GM23338 (cell line): Measurements from ENCODE around the gene TAF11L13.
"Not testable (repeated sequence)": the region's sequence is repeated elsewhere in the genome, so short reads cannot be mapped to it uniquely, and the experiment has no call there.

Experiments used
- CREB1 ChIP-seq: fragments of 250-450 bp; sonication (Bioruptor Pico); IDR thresholded peaks from 2 replicates; pipeline ENCODE4 v1.5.0; 2020; ENCODE audit warnings: low read depth, mild to moderate bottlenecking, moderate library complexity
- EZH2 ChIP-seq: fragments of 200-600 bp; sonication (generic); IDR thresholded peaks from one replicate; pipeline ENCODE4 v1.8.0; 2017; ENCODE audit warnings: antibody characterized with exemption, mild to moderate bottlenecking, low read depth; ENCODE audit not compliant: unreplicated experiment
- EZH2phosphoT487 ChIP-seq: fragments of 200-600 bp; sonication (generic); IDR thresholded peaks from one replicate; pipeline ENCODE4 v1.8.1; 2018; ENCODE audit warnings: antibody characterized with exemption; ENCODE audit not compliant: unreplicated experiment
- POLR2AphosphoS5 ChIP-seq: IDR thresholded peaks from 2 replicates; pipeline ENCODE4 v1.6.1; 2016; ENCODE audit warnings: antibody characterized with exemption, low read depth
- STAT1 ChIP-seq: IDR thresholded peaks from one replicate; pipeline ENCODE4 v1.6.1; 2016; ENCODE audit warnings: antibody characterized with exemption; ENCODE audit not compliant: unreplicated experiment
- TF ChIP-seq, protein P1 (sequence below), 2 experiments: fragments of 200-600 bp in 1 of 2; sonication (generic) in 1 of 2; conservative IDR thresholded peaks; 2 replicates each; pipeline versions ENCODE4 v1.5.1 to v1.6.1; 2016 to 2017; ENCODE audit warnings: antibody characterized with exemption in 2 of 2, low read depth in 2 of 2, mild to moderate bottlenecking in 2 of 2, moderate library complexity in 1 of 2
- TF ChIP-seq, protein P2 (sequence below): IDR thresholded peaks from 2 replicates; pipeline ENCODE4 v1.6.1; 2016; ENCODE audit warnings: antibody characterized with exemption
- TF ChIP-seq, protein P3 (sequence below): IDR thresholded peaks from one replicate; pipeline ENCODE4 v1.6.1; 2018; ENCODE audit warnings: antibody characterized with exemption; ENCODE audit not compliant: unreplicated experiment

DNA sequence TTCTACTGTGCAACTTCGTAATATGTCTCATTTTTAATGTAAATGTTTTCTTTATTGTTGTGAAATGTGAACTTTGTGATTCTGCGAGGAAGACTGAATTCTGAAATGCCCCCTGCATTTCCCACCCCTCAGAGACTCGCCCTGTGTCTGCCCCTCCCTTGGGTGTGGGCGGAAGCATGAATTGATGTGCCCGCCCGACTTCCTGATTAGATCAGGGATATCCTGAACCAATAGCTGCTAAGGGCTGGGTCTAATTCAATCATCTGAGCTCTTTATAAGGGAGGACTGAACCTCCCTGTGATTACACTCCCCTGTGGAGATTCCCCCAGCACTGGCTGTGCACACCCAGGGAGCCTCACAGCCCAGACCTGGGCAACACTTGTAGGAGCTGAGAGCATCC is 28.0 kb upstream of the TAF11L13 start, which contains the start of gene TAF11L11:
- TF ChIP-seq, protein P1, sequence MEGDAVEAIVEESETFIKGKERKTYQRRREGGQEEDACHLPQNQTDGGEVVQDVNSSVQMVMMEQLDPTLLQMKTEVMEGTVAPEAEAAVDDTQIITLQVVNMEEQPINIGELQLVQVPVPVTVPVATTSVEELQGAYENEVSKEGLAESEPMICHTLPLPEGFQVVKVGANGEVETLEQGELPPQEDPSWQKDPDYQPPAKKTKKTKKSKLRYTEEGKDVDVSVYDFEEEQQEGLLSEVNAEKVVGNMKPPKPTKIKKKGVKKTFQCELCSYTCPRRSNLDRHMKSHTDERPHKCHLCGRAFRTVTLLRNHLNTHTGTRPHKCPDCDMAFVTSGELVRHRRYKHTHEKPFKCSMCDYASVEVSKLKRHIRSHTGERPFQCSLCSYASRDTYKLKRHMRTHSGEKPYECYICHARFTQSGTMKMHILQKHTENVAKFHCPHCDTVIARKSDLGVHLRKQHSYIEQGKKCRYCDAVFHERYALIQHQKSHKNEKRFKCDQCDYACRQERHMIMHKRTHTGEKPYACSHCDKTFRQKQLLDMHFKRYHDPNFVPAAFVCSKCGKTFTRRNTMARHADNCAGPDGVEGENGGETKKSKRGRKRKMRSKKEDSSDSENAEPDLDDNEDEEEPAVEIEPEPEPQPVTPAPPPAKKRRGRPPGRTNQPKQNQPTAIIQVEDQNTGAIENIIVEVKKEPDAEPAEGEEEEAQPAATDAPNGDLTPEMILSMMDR (conservative IDR thresholded peaks at IDR 0.05; ENCODE audit: low read depth in 2 of 2): not testable (repeated sequence)
- not testable (repeated sequence) for TF ChIP-seq EZH2phosphoT487, POLR2AphosphoS5, EZH2, CREB1, STAT1
- TF ChIP-seq, protein P2, sequence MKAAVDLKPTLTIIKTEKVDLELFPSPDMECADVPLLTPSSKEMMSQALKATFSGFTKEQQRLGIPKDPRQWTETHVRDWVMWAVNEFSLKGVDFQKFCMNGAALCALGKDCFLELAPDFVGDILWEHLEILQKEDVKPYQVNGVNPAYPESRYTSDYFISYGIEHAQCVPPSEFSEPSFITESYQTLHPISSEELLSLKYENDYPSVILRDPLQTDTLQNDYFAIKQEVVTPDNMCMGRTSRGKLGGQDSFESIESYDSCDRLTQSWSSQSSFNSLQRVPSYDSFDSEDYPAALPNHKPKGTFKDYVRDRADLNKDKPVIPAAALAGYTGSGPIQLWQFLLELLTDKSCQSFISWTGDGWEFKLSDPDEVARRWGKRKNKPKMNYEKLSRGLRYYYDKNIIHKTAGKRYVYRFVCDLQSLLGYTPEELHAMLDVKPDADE: not testable (repeated sequence)
- TF ChIP-seq, protein P3, sequence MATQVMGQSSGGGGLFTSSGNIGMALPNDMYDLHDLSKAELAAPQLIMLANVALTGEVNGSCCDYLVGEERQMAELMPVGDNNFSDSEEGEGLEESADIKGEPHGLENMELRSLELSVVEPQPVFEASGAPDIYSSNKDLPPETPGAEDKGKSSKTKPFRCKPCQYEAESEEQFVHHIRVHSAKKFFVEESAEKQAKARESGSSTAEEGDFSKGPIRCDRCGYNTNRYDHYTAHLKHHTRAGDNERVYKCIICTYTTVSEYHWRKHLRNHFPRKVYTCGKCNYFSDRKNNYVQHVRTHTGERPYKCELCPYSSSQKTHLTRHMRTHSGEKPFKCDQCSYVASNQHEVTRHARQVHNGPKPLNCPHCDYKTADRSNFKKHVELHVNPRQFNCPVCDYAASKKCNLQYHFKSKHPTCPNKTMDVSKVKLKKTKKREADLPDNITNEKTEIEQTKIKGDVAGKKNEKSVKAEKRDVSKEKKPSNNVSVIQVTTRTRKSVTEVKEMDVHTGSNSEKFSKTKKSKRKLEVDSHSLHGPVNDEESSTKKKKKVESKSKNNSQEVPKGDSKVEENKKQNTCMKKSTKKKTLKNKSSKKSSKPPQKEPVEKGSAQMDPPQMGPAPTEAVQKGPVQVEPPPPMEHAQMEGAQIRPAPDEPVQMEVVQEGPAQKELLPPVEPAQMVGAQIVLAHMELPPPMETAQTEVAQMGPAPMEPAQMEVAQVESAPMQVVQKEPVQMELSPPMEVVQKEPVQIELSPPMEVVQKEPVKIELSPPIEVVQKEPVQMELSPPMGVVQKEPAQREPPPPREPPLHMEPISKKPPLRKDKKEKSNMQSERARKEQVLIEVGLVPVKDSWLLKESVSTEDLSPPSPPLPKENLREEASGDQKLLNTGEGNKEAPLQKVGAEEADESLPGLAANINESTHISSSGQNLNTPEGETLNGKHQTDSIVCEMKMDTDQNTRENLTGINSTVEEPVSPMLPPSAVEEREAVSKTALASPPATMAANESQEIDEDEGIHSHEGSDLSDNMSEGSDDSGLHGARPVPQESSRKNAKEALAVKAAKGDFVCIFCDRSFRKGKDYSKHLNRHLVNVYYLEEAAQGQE: not testable (repeated sequence)
